ENCODE data around the gene PTK7.

GRCh38 chr6:43076464-43077332 lies 584 bp downstream of the PTK7 start:
- TF ChIP-seq CTCF (IDR thresholded peaks at IDR 0.05) (no peak), EZH2 (IDR thresholded peaks at IDR 0.05; ENCODE audit: borderline replicate concordance, insufficient read depth, low read depth, low read length, poor library complexity, severe bottlenecking) (no peak)
